ENCODE data around the gene ATRNL1.
A peak's percentile ranks its signal among the peaks of the same experiment; 100 is the strongest.

ATRNL1 gene

DNA sequence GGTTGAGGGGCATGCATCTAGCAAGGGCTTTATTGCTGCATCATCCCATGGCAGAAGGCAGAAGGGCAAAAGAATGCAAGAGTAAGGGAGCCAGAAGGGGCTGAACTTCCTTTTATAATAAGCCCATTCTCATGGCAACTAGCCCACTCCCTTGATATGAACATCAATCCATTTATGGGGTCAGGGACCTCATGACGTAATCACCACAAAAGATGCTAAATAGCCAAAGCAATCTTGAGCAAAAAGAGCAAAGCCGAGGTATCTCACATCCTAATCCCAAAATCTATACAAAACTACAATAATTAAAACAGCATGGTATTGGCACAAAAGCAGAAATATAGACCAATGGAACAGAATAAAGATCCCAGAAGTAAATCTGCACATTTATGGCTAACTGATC lies 499.9 kb downstream of the ATRNL1 start:
- TF ChIP-seq, protein P1, sequence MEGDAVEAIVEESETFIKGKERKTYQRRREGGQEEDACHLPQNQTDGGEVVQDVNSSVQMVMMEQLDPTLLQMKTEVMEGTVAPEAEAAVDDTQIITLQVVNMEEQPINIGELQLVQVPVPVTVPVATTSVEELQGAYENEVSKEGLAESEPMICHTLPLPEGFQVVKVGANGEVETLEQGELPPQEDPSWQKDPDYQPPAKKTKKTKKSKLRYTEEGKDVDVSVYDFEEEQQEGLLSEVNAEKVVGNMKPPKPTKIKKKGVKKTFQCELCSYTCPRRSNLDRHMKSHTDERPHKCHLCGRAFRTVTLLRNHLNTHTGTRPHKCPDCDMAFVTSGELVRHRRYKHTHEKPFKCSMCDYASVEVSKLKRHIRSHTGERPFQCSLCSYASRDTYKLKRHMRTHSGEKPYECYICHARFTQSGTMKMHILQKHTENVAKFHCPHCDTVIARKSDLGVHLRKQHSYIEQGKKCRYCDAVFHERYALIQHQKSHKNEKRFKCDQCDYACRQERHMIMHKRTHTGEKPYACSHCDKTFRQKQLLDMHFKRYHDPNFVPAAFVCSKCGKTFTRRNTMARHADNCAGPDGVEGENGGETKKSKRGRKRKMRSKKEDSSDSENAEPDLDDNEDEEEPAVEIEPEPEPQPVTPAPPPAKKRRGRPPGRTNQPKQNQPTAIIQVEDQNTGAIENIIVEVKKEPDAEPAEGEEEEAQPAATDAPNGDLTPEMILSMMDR (conservative IDR thresholded peaks at IDR 0.05; ENCODE audit: low read depth), result no peak
- POLR2A ChIA-PET (ENCODE audit: low non-redundant PET), result no interaction called here
- CTCF ChIA-PET, result no interaction called here
- no peak for DNase-seq (ENCODE audit: low spot score)
- no peak overlapping the region for H3K27ac ChIP-seq

DNA sequence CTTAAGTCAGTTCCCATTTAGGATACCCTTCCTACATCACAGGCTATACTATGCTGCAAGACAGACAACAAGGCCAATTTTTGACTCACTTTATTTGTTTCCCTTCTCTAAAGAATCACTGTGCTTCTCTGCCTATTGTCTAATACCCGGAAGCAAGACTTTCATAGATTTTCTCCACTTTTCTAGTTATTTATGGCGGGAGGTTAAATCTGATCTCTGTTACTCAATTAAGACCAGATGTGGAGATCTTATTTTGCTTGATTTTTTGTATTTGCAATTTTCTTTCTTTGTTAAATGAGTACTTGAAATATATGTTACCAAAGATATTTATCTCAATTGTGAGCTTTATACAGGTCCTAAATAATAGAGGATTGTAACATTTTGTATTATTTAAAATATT lies 511.5 kb downstream of the ATRNL1 start:
- ChIA-PET POLR2A (ENCODE audit: low non-redundant PET) (no interaction called here), CTCF (no interaction called here)
- TF ChIP-seq, protein P1 (conservative IDR thresholded peaks at IDR 0.05; ENCODE audit: low read depth), result no peak
- no peak overlapping the region for H3K27ac ChIP-seq
- DNase-seq (ENCODE audit: low spot score), result no peak

DNA sequence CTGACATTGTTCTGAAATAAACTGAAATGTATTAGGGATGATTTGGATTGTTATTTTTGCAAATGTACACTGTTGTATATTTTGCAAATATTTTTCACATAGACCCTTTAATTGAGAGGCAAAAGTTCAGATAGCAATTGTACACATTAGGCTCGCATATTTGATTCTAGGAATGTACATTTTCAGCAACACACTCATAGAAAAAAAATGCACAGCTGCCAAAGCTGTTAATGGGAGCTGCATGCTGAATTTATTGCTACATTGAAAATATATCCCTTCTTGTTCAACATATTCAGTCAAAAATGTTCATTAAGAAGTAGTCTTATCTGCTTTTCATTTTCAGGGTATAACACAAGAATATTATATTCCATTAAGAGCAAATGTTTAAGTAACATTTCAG lies 512.9 kb downstream of the ATRNL1 start:
- ChIA-PET CTCF (no interaction called here), POLR2A (ENCODE audit: low non-redundant PET) (no interaction called here)
- TF ChIP-seq, protein P1 (conservative IDR thresholded peaks at IDR 0.05; ENCODE audit: low read depth), result no peak
- H3K27ac ChIP-seq, result no peak overlapping the region
- DNase-seq (ENCODE audit: low spot score), result no peak

DNA sequence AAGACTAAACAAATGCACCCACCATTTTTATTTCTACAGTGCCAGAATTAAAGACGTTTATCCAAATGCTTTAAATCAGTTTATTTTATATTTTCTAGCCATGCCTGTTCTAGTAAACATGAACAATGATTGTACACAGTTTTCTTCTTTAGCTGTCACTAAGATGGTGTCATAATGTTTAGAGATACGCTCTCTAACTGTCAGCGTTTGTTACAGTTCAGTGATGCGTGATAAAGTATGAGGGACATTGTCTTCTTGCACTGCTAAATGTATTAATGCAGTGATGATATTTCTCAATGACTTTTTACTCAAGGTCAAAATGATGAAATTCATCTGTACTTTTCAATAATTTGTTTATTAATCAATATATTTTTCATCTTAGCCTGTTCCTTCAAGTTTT lies 513.6 kb downstream of the ATRNL1 start:
- ChIA-PET POLR2A (ENCODE audit: low non-redundant PET) (no interaction called here), CTCF (no interaction called here)
- TF ChIP-seq, protein P1 (conservative IDR thresholded peaks at IDR 0.05; ENCODE audit: low read depth), result no peak
- no peak overlapping the region for H3K27ac ChIP-seq
- DNase-seq (ENCODE audit: low spot score), result no peak

DNA sequence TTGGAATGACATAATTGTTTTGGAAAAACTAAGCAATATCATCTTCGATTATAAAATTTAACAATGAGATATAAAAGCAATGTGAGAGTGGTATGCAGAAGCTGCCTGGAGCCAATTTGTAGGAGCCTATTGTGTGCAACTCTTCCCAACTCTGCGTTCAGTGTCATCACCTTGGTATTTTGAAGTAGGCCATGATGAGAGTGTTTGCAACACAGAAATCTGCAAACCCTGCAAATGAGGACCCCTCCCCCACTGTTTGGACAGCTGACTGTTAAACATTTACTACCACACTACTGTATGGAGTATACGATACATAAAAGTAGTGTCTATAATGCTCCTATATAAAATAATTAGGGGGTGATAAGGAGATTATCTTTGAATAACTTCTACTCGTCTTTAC lies 531.3 kb downstream of the ATRNL1 start:
- TF ChIP-seq, protein P1 (conservative IDR thresholded peaks at IDR 0.05; ENCODE audit: low read depth), result no peak
- no peak overlapping the region for H3K27ac ChIP-seq
- peak; percentile 5 for DNase-seq (ENCODE audit: low spot score)
- ChIA-PET CTCF (no interaction called here), POLR2A (ENCODE audit: low non-redundant PET) (no interaction called here)

DNA sequence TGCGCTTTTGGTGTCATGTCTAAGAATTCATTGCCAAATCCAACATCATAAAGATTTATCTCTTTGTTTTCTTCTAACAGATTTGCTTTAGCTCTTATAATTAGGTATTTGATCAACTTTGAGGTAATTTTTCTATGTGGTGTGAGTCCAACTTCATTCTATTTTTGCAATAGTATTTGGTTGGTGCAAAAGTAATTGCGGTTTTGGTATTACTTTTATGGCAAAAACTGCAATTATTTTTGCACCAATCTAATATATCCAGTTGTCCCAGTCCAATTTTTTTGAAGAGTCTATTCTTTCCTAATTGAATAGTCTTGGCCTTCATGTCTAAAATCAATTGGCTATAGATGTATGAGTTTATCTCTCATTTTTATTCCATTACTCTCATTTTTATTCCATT lies 535.5 kb downstream of the ATRNL1 start:
- no peak overlapping the region for H3K27ac ChIP-seq
- no peak for DNase-seq (ENCODE audit: low spot score)
- TF ChIP-seq, protein P1 (conservative IDR thresholded peaks at IDR 0.05; ENCODE audit: low read depth), result no peak
- CTCF ChIA-PET, result interaction anchor here (1.1 kb wide), 1 partner anchor 31 kb away, joined by 4 read pairs; no protein-coding TSS in a partner anchor
- POLR2A ChIA-PET (ENCODE audit: low non-redundant PET), result no interaction called here

DNA sequence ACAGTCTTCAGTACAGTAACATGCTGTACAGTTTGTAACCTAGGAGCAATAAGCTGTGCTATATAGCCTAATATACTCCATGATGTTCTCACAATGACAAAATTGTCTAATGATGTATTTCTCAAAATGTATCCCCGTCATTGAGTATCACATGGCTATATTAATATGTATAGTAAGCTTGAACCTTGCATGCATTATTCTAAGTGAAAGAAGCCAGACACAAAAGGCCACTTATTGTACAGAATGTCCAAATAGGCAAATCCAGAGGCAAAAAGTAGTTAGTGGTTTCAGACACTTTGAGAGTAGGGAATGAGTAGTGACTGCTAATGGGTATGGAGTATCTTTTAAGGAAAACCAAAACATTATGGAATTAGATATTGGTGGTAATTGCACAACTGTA lies 545.1 kb downstream of the ATRNL1 start:
- CTCF ChIA-PET, result no interaction called here

More for the DNA sequence above, 545.1 kb downstream of the ATRNL1 start:
- TF ChIP-seq, protein P1 (conservative IDR thresholded peaks at IDR 0.05; ENCODE audit: low read depth), result no peak
- no peak overlapping the region for H3K27ac ChIP-seq
- DNase-seq (ENCODE audit: low spot score), result no peak
- POLR2A ChIA-PET (ENCODE audit: low non-redundant PET), result no interaction called here

Measured in RWPE1 (cell line).